ENCODE data around the gene VDAC1. TPM values are rescaled to one million over a fixed set of nuclear protein-coding genes. Genes with fewer than 3 reads are reported as not detected.
A peak's percentile ranks its signal among the peaks of the same experiment; 100 is the strongest.

The VDAC1 gene
- total and polyA plus RNA-seq, 9 donors: 41.1 to 171 (median 89.9) TPM

- intact Hi-C loops (cut with DNase I): no loop called here
- 33 to 43% (median 38%) methylated on average over 7 of the region's 7 CpGs for WGBS, 3 donors
- peak overlapping the region in 1 of 2 donors; percentile 37 for H3K27ac ChIP-seq
- H3K4me3 ChIP-seq: no peak overlapping the region
- no peak for TF ChIP-seq POLR2A (IDR thresholded peaks at IDR 0.05)
- TF ChIP-seq CTCF (IDR thresholded peaks at IDR 0.05): no peak
- no peak for TF ChIP-seq EP300 (IDR thresholded peaks at IDR 0.05)
- no peaks in the 10 kb centered on the region for H3K27me3 ChIP-seq
- H3K9me3 ChIP-seq: no peaks in the 10 kb centered on the region
- H3K36me3 ChIP-seq: no peaks in the 10 kb centered on the region
- peaks cover 19% of the 10 kb centered on the region for H3K4me1 ChIP-seq (ENCODE audit: insufficient read depth)
- no peak for DNase-seq
Measured at GRCh38 chr5:133995883-133996563, 8.8 kb downstream of the VDAC1 start.

- Histone ChIP-seq H3K4me1 (ENCODE audit: insufficient read depth) (peaks cover 19% of the 10 kb centered on the region), H3K27me3 (no peaks in the 10 kb centered on the region), H3K27ac (no peak overlapping the region), H3K9me3 (no peaks in the 10 kb centered on the region), H3K36me3 (no peaks in the 10 kb centered on the region), H3K4me3 (no peak overlapping the region)
- intact Hi-C loops (cut with DNase I): no loop called here
- TF ChIP-seq EP300 (IDR thresholded peaks at IDR 0.05): no peak
- no peak for TF ChIP-seq POLR2A (IDR thresholded peaks at IDR 0.05)
- no peak for TF ChIP-seq CTCF (IDR thresholded peaks at IDR 0.05)
- DNase-seq: no peak
- WGBS, 3 donors: 32 to 55% (median 41%) methylated on average over 8 of the region's 8 CpGs
Measured at GRCh38 chr5:133995341-133995740, 9.4 kb downstream of the VDAC1 start.

GRCh38 chr5:133994990-133995333 lies 9.8 kb downstream of the VDAC1 start:
- no peak for DNase-seq
- no peak overlapping the region for H3K27ac ChIP-seq
- TF ChIP-seq POLR2A (IDR thresholded peaks at IDR 0.05) (no peak), EP300 (IDR thresholded peaks at IDR 0.05) (no peak), CTCF (IDR thresholded peaks at IDR 0.05) (no peak)

GRCh38 chr5:133994297-133994989 lies 10.3 kb downstream of the VDAC1 start:
- intact Hi-C loops (cut with DNase I): no loop called here
- Histone ChIP-seq H3K4me1 (ENCODE audit: insufficient read depth) (peaks cover 16% of the 10 kb centered on the region), H3K36me3 (no peaks in the 10 kb centered on the region), H3K27me3 (no peaks in the 10 kb centered on the region), H3K9me3 (no peaks in the 10 kb centered on the region), H3K27ac (no peak overlapping the region), H3K4me3 (no peak overlapping the region)
- WGBS, 3 donors: 55 to 64% (median 57%) methylated on average over 9 of the region's 9 CpGs
- no peak for TF ChIP-seq POLR2A (IDR thresholded peaks at IDR 0.05)
- no peak for TF ChIP-seq CTCF (IDR thresholded peaks at IDR 0.05)
- TF ChIP-seq EP300 (IDR thresholded peaks at IDR 0.05): no peak
- DNase-seq: no peak

More at GRCh38 chr5:133994990-133995333, 9.8 kb downstream of the VDAC1 start:
- H3K36me3 ChIP-seq: no peaks in the 10 kb centered on the region
- no peaks in the 10 kb centered on the region for H3K9me3 ChIP-seq
- H3K27me3 ChIP-seq: no peaks in the 10 kb centered on the region
- H3K4me3 ChIP-seq: no peak overlapping the region
- intact Hi-C loops (cut with DNase I): no loop called here
- H3K4me1 ChIP-seq (ENCODE audit: insufficient read depth): peaks cover 16% of the 10 kb centered on the region
- WGBS, 3 donors: 30 to 62% (median 46%) methylated on average over 6 of the region's 6 CpGs
